K562 (cell line): ENCODE measurements around the gene MROH2B. TPM values are rescaled to one million over a fixed set of nuclear protein-coding genes. Genes with fewer than 3 reads are reported as not detected.

Experiments used
- PHF21A ChIP-seq: fragments of 450-650 bp; IDR thresholded peaks from 2 replicates; pipeline ENCODE4 v1.6.1; 2017; ENCODE audit warnings: low read depth, borderline replicate concordance
- ZNF133 ChIP-seq: fragments of 250-450 bp; sonication (Bioruptor Pico); IDR thresholded peaks from 2 replicates; pipeline ENCODE4 v1.4.0; 2020; ENCODE audit warnings: mild to moderate bottlenecking
- polyA plus RNA-seq, 8 experiments: library from polyadenylated mRNA; depleted of rRNA in 4 of 8; stranded (reverse) in 5 of 8; unstranded in 3 of 8; fragments of >200 nt; fragmentation: Nextera tagmentation in 2 of 8; fragmentation: Illumina TruSeq in 1 of 8; extraction: Ambion mirVana in 2 of 8; extraction: Trizol in 1 of 8; gene quantifications; 2 replicates each; pipeline versions ENCODE4 v1.2.1 to v1.2.3, GENCODE V29; 2011 to 2014; ENCODE audit warnings: inconsistent platforms in 1 of 8, missing spikeins in 1 of 8
- total RNA-seq, 7 experiments: library from RNA; depleted of rRNA in 6 of 7; stranded (reverse); fragments of >200 nt in 6 of 7; fragmentation: Illumina TruSeq in 2 of 7; extraction: Trizol in 2 of 7; gene quantifications; 2 replicates each; pipeline versions ENCODE4 v1.2.1 to v1.2.3, GENCODE V29; 2011 to 2021; ENCODE audit warnings: low replicate concordance in 1 of 7
- TF ChIP-seq, protein P1 (sequence below): fragments of 200-600 bp; sonication (generic); IDR thresholded peaks from one replicate; pipeline ENCODE4 v1.6.1; 2012; ENCODE audit warnings: mild to moderate bottlenecking, low read depth, low read length, inconsistent platforms
- TF ChIP-seq, protein P2 (sequence below), 2 experiments: fragments of 200-800 bp in 1 of 2; sonication (Bioruptor generic) in 1 of 2; sonication (generic) in 1 of 2; formaldehyde crosslinking in 1 of 2; IDR thresholded peaks in 1 of 2; conservative IDR thresholded peaks in 1 of 2; 2 replicates each; pipeline versions ENCODE4 v1.5.0 to v1.6.1; 2016 to 2020; ENCODE audit warnings: missing compliant biosample characterization in 1 of 2, missing genetic modification characterization in 1 of 2, missing genetic modification reagents in 1 of 2

Gene MROH2B
- total and polyA plus RNA-seq, 9 of the 15 experiments (the other 6 are each of a cell fraction or from before 2014, with no cell fraction given), result not detected

DNA sequence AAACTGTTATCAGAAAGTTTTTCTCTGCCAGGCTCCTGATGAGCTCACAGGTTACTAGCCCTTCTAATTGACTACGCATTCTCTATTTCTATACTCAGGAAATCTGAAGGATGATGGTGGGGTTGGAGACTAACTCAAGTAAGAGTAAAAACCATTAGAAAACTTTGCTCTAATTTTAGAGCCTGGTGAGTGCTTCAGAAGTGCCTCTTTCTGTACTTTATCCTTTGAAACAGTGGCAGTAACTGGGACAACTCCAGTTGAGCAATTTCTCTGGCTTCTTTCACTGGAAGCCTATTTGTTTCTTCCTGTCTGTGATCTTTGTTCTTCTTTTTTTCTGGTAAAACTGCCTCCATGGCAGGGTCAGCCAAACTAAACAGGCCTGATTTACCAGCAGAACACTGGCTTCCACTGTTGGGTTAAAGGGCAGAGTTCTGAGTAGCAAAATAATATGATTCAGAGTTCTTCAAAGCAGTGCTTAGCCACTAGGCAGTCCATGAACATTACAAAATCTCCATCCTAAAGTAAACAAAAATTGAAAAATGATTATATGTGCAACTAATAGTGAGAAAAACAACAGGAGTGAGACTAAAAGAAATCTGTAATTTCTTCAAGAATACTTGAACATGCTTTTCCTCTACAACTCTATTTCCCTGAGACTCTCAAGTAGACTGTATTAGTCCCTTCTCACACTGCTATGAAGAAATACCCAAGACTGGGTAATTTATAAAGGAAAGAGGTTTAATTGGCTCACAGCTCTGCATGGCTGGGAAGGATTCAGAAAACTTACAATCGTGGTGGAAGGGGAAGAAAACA, 79.8 kb downstream of the MROH2B start (continued):
- TF ChIP-seq, protein P1, sequence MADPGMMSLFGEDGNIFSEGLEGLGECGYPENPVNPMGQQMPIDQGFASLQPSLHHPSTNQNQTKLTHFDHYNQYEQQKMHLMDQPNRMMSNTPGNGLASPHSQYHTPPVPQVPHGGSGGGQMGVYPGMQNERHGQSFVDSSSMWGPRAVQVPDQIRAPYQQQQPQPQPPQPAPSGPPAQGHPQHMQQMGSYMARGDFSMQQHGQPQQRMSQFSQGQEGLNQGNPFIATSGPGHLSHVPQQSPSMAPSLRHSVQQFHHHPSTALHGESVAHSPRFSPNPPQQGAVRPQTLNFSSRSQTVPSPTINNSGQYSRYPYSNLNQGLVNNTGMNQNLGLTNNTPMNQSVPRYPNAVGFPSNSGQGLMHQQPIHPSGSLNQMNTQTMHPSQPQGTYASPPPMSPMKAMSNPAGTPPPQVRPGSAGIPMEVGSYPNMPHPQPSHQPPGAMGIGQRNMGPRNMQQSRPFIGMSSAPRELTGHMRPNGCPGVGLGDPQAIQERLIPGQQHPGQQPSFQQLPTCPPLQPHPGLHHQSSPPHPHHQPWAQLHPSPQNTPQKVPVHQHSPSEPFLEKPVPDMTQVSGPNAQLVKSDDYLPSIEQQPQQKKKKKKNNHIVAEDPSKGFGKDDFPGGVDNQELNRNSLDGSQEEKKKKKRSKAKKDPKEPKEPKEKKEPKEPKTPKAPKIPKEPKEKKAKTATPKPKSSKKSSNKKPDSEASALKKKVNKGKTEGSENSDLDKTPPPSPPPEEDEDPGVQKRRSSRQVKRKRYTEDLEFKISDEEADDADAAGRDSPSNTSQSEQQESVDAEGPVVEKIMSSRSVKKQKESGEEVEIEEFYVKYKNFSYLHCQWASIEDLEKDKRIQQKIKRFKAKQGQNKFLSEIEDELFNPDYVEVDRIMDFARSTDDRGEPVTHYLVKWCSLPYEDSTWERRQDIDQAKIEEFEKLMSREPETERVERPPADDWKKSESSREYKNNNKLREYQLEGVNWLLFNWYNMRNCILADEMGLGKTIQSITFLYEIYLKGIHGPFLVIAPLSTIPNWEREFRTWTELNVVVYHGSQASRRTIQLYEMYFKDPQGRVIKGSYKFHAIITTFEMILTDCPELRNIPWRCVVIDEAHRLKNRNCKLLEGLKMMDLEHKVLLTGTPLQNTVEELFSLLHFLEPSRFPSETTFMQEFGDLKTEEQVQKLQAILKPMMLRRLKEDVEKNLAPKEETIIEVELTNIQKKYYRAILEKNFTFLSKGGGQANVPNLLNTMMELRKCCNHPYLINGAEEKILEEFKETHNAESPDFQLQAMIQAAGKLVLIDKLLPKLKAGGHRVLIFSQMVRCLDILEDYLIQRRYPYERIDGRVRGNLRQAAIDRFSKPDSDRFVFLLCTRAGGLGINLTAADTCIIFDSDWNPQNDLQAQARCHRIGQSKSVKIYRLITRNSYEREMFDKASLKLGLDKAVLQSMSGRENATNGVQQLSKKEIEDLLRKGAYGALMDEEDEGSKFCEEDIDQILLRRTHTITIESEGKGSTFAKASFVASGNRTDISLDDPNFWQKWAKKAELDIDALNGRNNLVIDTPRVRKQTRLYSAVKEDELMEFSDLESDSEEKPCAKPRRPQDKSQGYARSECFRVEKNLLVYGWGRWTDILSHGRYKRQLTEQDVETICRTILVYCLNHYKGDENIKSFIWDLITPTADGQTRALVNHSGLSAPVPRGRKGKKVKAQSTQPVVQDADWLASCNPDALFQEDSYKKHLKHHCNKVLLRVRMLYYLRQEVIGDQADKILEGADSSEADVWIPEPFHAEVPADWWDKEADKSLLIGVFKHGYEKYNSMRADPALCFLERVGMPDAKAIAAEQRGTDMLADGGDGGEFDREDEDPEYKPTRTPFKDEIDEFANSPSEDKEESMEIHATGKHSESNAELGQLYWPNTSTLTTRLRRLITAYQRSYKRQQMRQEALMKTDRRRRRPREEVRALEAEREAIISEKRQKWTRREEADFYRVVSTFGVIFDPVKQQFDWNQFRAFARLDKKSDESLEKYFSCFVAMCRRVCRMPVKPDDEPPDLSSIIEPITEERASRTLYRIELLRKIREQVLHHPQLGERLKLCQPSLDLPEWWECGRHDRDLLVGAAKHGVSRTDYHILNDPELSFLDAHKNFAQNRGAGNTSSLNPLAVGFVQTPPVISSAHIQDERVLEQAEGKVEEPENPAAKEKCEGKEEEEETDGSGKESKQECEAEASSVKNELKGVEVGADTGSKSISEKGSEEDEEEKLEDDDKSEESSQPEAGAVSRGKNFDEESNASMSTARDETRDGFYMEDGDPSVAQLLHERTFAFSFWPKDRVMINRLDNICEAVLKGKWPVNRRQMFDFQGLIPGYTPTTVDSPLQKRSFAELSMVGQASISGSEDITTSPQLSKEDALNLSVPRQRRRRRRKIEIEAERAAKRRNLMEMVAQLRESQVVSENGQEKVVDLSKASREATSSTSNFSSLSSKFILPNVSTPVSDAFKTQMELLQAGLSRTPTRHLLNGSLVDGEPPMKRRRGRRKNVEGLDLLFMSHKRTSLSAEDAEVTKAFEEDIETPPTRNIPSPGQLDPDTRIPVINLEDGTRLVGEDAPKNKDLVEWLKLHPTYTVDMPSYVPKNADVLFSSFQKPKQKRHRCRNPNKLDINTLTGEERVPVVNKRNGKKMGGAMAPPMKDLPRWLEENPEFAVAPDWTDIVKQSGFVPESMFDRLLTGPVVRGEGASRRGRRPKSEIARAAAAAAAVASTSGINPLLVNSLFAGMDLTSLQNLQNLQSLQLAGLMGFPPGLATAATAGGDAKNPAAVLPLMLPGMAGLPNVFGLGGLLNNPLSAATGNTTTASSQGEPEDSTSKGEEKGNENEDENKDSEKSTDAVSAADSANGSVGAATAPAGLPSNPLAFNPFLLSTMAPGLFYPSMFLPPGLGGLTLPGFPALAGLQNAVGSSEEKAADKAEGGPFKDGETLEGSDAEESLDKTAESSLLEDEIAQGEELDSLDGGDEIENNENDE, result no peak
- no peak for TF ChIP-seq ZNF133 (CRISPR knock-in tag)
- TF ChIP-seq, protein P2, sequence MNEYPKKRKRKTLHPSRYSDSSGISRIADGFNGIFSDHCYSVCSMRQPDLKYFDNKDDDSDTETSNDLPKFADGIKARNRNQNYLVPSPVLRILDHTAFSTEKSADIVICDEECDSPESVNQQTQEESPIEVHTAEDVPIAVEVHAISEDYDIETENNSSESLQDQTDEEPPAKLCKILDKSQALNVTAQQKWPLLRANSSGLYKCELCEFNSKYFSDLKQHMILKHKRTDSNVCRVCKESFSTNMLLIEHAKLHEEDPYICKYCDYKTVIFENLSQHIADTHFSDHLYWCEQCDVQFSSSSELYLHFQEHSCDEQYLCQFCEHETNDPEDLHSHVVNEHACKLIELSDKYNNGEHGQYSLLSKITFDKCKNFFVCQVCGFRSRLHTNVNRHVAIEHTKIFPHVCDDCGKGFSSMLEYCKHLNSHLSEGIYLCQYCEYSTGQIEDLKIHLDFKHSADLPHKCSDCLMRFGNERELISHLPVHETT (CRISPR knock-in tag; conservative IDR thresholded peaks at IDR 0.05 in 1 of 2, IDR thresholded peaks at IDR 0.05 in 1 of 2), result no peak
- TF ChIP-seq PHF21A, result no peak
